ENCODE measurements around the gene ADPRM. TPM values are rescaled to one million over a fixed set of nuclear protein-coding genes. Genes with fewer than 3 reads are reported as not detected.

ADPRM gene
- total RNA-seq, 1 experiment from 2014 or later = 7.9 TPM

- TF ChIP-seq CBX3 (IDR thresholded peaks at IDR 0.05; ENCODE audit: low read depth) (no peak), ATF3 (IDR thresholded peaks at IDR 0.05) (no peak), ZNF274 (IDR thresholded peaks at IDR 0.05; ENCODE audit: low read depth, low read length) (no peak), POLR2A (IDR thresholded peaks at IDR 0.05; ENCODE audit: borderline replicate concordance, extremely low read depth, insufficient read depth, insufficient read length) (no peak), RAD21 (IDR thresholded peaks at IDR 0.05; ENCODE audit: low read depth) (no peak), TCF7L2 (IDR thresholded peaks at IDR 0.05; ENCODE audit: borderline replicate concordance, extremely low read depth, insufficient read depth, insufficient read length) (no peak)
Measured at GRCh38 chr17:10743316-10744009, 46.1 kb downstream of the ADPRM start (continued).

GRCh38 chr17:10744501-10745000, 47.2 kb downstream of the ADPRM start:
- POLR2A ChIA-PET = no interaction called here
- DNase-seq (ENCODE audit: low read depth, low spot score) (no peak), ATAC-seq (no peak)
- CTCF ChIA-PET = no interaction called here
- no peak overlapping the region for H3K4me2 ChIP-seq (ENCODE audit: low read length)
- RAD21 ChIA-PET (ENCODE audit: low non-redundant PET in 1 of 2, low total read pairs in 2 of 2, uncharacterized antibody in 2 of 2, unreplicated experiment in 2 of 2) = no interaction called here
- BruUV-seq (replicated peaks) = no TSS peak
- no peaks in the 10 kb centered on the region for H4K20me1 ChIP-seq (ENCODE audit: insufficient read depth)
- H3K27me3 ChIP-seq (ENCODE audit: insufficient read depth, low read length) = peaks cover 41% of the 10 kb centered on the region
- H3K4me3 ChIP-seq (replicated peaks in 1 of 2; ENCODE audit: low read depth in 1 of 2, low read length in 2 of 2) = no peak overlapping the region
- no peaks in the 10 kb centered on the region for H3K9me3 ChIP-seq (ENCODE audit: control insufficient read depth in 1 of 2, insufficient read depth in 1 of 2, low read depth in 1 of 2, low read length in 2 of 2)
- H2AFZ ChIP-seq (ENCODE audit: low read depth, low read length, poor library complexity, severe bottlenecking) = no peak overlapping the region
- no peak for TF ChIP-seq POLR2AphosphoS5 (IDR thresholded peaks at IDR 0.05; ENCODE audit: low read depth, low read length)
- no peak for TF ChIP-seq ATF3 (IDR thresholded peaks at IDR 0.05)
- no peak for TF ChIP-seq EGR1 (IDR thresholded peaks at IDR 0.05; ENCODE audit: low read depth)
- TF ChIP-seq YY1 (IDR thresholded peaks at IDR 0.05; ENCODE audit: extremely low read depth, insufficient replicate concordance, low read depth, low read length) = no peak
- TF ChIP-seq REST (IDR thresholded peaks at IDR 0.05; ENCODE audit: low read depth) = no peak
- no peak for TF ChIP-seq SRF (IDR thresholded peaks at IDR 0.05; ENCODE audit: low read depth)
- TF ChIP-seq ELF1 (IDR thresholded peaks at IDR 0.05; ENCODE audit: borderline replicate concordance, low read depth) = no peak
- TF ChIP-seq ZFX (IDR thresholded peaks at IDR 0.05) = no peak
- no peak for TF ChIP-seq TCF7L2 (IDR thresholded peaks at IDR 0.05; ENCODE audit: borderline replicate concordance, extremely low read depth, insufficient read depth, insufficient read length)
- no peak overlapping the region for H3K9ac ChIP-seq (ENCODE audit: low read length)
- H3K4me1 ChIP-seq (ENCODE audit: control insufficient read depth in 1 of 2, insufficient read depth in 2 of 2, low read length in 2 of 2) = no peaks in the 10 kb centered on the region
- no peaks in the 10 kb centered on the region for H3K9me2 ChIP-seq (ENCODE audit: insufficient read depth)
- H3K36me3 ChIP-seq (ENCODE audit: control insufficient read depth in 1 of 2, insufficient read depth in 2 of 2, low read length in 2 of 2) = no peaks in the 10 kb centered on the region
- no peaks in the 10 kb centered on the region for H3K79me2 ChIP-seq (ENCODE audit: insufficient read depth, low read length)
- intact Hi-C loops (cut with micrococcal nuclease) = no loop called here
- no peak overlapping the region for H3K27ac ChIP-seq (ENCODE audit: low read depth, low read length)
